ENCODE data around the gene PIK3C2B. TPM values are rescaled to one million over a fixed set of nuclear protein-coding genes. Genes with fewer than 3 reads are reported as not detected.

The PIK3C2B gene
- total RNA-seq, 1 experiment from 2014 or later = 19.1 TPM

GRCh38 chr1:204529371-204529895 lies 34.8 kb upstream of the PIK3C2B start:
- Histone ChIP-seq H3K9me3 (ENCODE audit: control insufficient read depth, insufficient read depth, low read depth, low read length) (no peaks in the 10 kb centered on the region), H3K4me3 (ENCODE audit: low read depth in 2 of 2, low read length in 2 of 2) (no peak overlapping the region), H3K27me3 (ENCODE audit: control insufficient read depth, insufficient read depth, low read length) (no peaks in the 10 kb centered on the region), H3K27ac (ENCODE audit: low read length) (no peak overlapping the region), H3K4me1 (ENCODE audit: control insufficient read depth, insufficient read depth, low read length) (no peaks in the 10 kb centered on the region), H3K36me3 (ENCODE audit: control insufficient read depth, insufficient read depth, low read length) (peaks cover 32% of the 10 kb centered on the region)
- POLR2A ChIA-PET = no interaction called here
- ATAC-seq (no peak), DNase-seq (ENCODE audit: low read depth, low spot score) (no peak)
- CTCF ChIA-PET = no interaction called here
- no peak for TF ChIP-seq REST (IDR thresholded peaks at IDR 0.05; ENCODE audit: insufficient read depth in 1 of 2, low read depth in 2 of 2, low read length in 1 of 2)
- no peak for TF ChIP-seq SIN3A (IDR thresholded peaks at IDR 0.05; ENCODE audit: borderline replicate concordance, insufficient read depth, low read depth, low read length)
- TF ChIP-seq TCF7L2 (IDR thresholded peaks at IDR 0.05; ENCODE audit: low read depth, low read length) = no peak
- TF ChIP-seq POLR2AphosphoS5 (IDR thresholded peaks at IDR 0.05; ENCODE audit: low read depth, low read length) = no peak
- no peak for TF ChIP-seq CTCF (IDR thresholded peaks at IDR 0.05)
- BruUV-seq (replicated peaks) = no TSS peak
- intact Hi-C loops (cut with micrococcal nuclease; ENCODE audit: unreplicated experiment) (no loop called here), in situ Hi-C loops (cut with HindIII; ENCODE audit: low pct_unique_long_range_greater_than_20kb, low sequenced_read_pairs) (no loop called here)

- no TSS peak for BruUV-seq (replicated peaks)
- POLR2A ChIA-PET = no interaction called here
- TF ChIP-seq SIN3A (IDR thresholded peaks at IDR 0.05; ENCODE audit: borderline replicate concordance, insufficient read depth, low read depth, low read length) (no peak), CTCF (IDR thresholded peaks at IDR 0.05) (no peak), TCF7L2 (IDR thresholded peaks at IDR 0.05; ENCODE audit: low read depth, low read length) (no peak), POLR2AphosphoS5 (IDR thresholded peaks at IDR 0.05; ENCODE audit: low read depth, low read length) (no peak), REST (IDR thresholded peaks at IDR 0.05; ENCODE audit: insufficient read depth in 1 of 2, low read depth in 2 of 2, low read length in 1 of 2) (no peak)
- no peak overlapping the region for H3K27ac ChIP-seq (ENCODE audit: low read length)
- no peak overlapping the region for H3K4me3 ChIP-seq (ENCODE audit: low read depth in 2 of 2, low read length in 2 of 2)
- no peak for DNase-seq (ENCODE audit: low read depth, low spot score)
- in situ Hi-C loops (cut with HindIII; ENCODE audit: low pct_unique_long_range_greater_than_20kb, low sequenced_read_pairs) (no loop called here), intact Hi-C loops (cut with micrococcal nuclease; ENCODE audit: unreplicated experiment) (no loop called here)
- H3K36me3 ChIP-seq (ENCODE audit: control insufficient read depth, insufficient read depth, low read length) = peaks cover 32% of the 10 kb centered on the region
- H3K27me3 ChIP-seq (ENCODE audit: control insufficient read depth, insufficient read depth, low read length) = no peaks in the 10 kb centered on the region
- H3K4me1 ChIP-seq (ENCODE audit: control insufficient read depth, insufficient read depth, low read length) = no peaks in the 10 kb centered on the region
- H3K9me3 ChIP-seq (ENCODE audit: control insufficient read depth, insufficient read depth, low read depth, low read length) = peaks cover under 1% of the 10 kb centered on the region; the same call in 1 of the 2 replicates
- ATAC-seq = no peak
- CTCF ChIA-PET = interaction anchor here (0.6 kb wide), 1 partner anchor 737 kb away, joined by 4 read pairs; no protein-coding TSS in a partner anchor
Measured at GRCh38 chr1:204528677-204529076, 34.1 kb upstream of the PIK3C2B start.
